ENCODE results near the gene CD4. TPM values are rescaled to one million over a fixed set of nuclear protein-coding genes. Genes with fewer than 3 reads are reported as not detected.

CD4 gene
- polyA plus RNA-seq, 1 of the 3 experiments (the other 2 are of a cell fraction) = 0.02 TPM

DNA sequence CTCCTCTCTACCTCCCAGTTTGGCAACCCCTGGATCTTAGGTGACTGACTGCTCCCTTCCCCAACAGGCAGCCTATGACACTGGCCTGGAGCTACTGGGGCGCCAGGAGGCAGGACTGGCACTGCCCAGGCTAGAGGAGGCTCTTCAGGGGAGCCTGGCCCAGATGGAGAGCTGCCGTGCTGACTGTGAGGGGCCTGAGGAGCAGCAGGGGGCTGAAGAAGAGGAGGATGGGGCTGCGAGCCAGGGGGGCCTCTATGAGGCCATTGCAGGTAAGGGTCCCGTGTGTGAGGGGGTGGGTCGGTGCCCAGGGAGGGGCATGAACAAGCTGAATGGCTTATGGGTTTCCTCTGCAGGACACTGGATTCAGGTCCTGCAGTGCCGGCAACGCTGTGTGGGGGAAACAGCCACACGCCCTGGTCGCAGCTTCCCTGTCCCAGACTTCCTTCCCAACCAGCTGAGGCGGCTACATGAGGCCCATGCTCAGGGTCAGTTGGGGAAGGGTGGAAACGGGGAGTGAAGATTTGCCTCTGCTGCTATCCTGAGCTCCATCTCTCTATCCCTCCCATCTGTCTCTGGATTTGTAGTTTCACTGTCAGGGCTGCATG is 41.1 kb downstream of the CD4 start:
- CTCF ChIA-PET = interaction anchor here (0.6 to 14.1 kb wide), 10 partner anchors 14 to 106 kb away, joined by 3 to 246 read pairs (median 4); partner anchors contain the start of genes CDCA3, COPS7A, GNB3 and MLF2
- no peak overlapping the region for H2AFZ ChIP-seq (ENCODE audit: low read depth)
- peaks cover 8% of the 10 kb centered on the region for H3F3A ChIP-seq (replicated peaks; ENCODE audit: insufficient read depth)

DNA sequence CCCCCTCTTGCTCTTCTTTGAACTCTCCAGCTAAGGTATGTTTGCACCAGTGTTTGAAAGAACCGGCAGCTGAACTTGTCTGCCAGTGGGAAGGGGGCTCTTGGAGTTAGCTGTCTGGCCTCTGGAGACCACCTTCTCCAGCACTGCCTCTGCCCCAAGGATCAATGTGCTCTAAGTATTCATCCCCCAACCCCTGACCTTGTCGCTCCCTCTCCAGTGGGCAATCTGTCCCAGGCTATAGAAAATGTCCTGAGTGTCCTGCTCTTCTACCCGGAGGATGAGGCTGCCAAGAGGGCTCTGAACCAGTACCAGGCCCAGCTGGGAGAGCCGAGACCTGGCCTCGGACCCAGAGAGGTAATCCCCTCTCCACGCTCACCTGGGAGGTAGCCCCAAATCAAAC is 41.7 kb downstream of the CD4 start:
- no peaks in the 10 kb centered on the region for H3K9me2 ChIP-seq
- H3K4me3 ChIP-seq (ENCODE audit: low read depth in 2 of 2, low read length in 1 of 2) = no peak overlapping the region
- peaks cover 5% of the 10 kb centered on the region for H3F3A ChIP-seq (replicated peaks; ENCODE audit: insufficient read depth)
- no peak for TF ChIP-seq SMC3 (IDR thresholded peaks at IDR 0.05; ENCODE audit: low read depth, low read length)
- TF ChIP-seq NFIC (IDR thresholded peaks at IDR 0.05; ENCODE audit: borderline replicate concordance) = no peak
- TF ChIP-seq POLR2AphosphoS5 (IDR thresholded peaks at IDR 0.05; ENCODE audit: low read depth, low read length) = no peak
- no peak for TF ChIP-seq RFX5 (IDR thresholded peaks at IDR 0.05; ENCODE audit: low read length)
- TF ChIP-seq SIN3A (IDR thresholded peaks at IDR 0.05; ENCODE audit: borderline replicate concordance, low read depth, low read length) = no peak
- TF ChIP-seq, protein P1, sequence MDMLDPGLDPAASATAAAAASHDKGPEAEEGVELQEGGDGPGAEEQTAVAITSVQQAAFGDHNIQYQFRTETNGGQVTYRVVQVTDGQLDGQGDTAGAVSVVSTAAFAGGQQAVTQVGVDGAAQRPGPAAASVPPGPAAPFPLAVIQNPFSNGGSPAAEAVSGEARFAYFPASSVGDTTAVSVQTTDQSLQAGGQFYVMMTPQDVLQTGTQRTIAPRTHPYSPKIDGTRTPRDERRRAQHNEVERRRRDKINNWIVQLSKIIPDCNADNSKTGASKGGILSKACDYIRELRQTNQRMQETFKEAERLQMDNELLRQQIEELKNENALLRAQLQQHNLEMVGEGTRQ (IDR thresholded peaks at IDR 0.05; ENCODE audit: borderline replicate concordance, low read depth, low read length) = no peak
- TF ChIP-seq TEAD4 (IDR thresholded peaks at IDR 0.05; ENCODE audit: borderline replicate concordance, insufficient read depth) = no peak
- no peaks in the 10 kb centered on the region for H3K27me3 ChIP-seq (ENCODE audit: insufficient read depth)
- no peak overlapping the region for H3K9ac ChIP-seq
- no peak for DNase-seq
- peaks cover 28 to 38% of the 10 kb centered on the region in 2 experiments for H3K36me3 ChIP-seq (replicated peaks in 1 of 2; ENCODE audit: control insufficient read depth in 1 of 2, insufficient read depth in 2 of 2, low read length in 1 of 2)
- H3K27ac ChIP-seq (ENCODE audit: low read depth in 2 of 2, low read length in 1 of 2) = no peak overlapping the region
- peaks cover 31% of the 10 kb centered on the region for H3K79me2 ChIP-seq (ENCODE audit: insufficient read depth)
- ChIA-PET CTCF (interaction anchor here (0.9 to 14.1 kb wide), 6 partner anchors 17 to 77 kb away, joined by 3 to 246 read pairs (median 46); partner anchors contain the start of genes CDCA3, GNB3, MLF2 and PTMS), POLR2A (interaction anchor here (4.0 kb wide), 1 partner anchor 21 kb away, joined by 25 read pairs; the partner anchor contains the start of genes CDCA3 and USP5)
- 0 out of 2 replicates have a peak, but pooled peaks cover 8% of the 10 kb centered on the region for H4K20me1 ChIP-seq (ENCODE audit: insufficient read depth)
- no peak overlapping the region for H3K4me2 ChIP-seq
- 100% methylated on average over 2 of the region's 6 CpGs for WGBS (ENCODE audit: low lambda C conversion rate)
- no peak overlapping the region for H2AFZ ChIP-seq (ENCODE audit: low read depth)
- H3K4me1 ChIP-seq (ENCODE audit: control insufficient read depth in 1 of 2, insufficient read depth in 2 of 2, low read depth in 1 of 2, low read length in 1 of 2) = peaks cover 5 to 23% of the 10 kb centered on the region in 2 experiments; a peak in 2 of 4 replicates
- H3K9me3 ChIP-seq = no peaks in the 10 kb centered on the region

More for the DNA sequence above, 41.1 kb downstream of the CD4 start:
- no peaks in the 10 kb centered on the region for H3K9me3 ChIP-seq
- peak overlapping the region in 1 of 2 experiments; percentile 93; a peak in 1 of 4 replicates for H3K27ac ChIP-seq (ENCODE audit: low read depth in 2 of 2, low read length in 1 of 2)
- H3K36me3 ChIP-seq (replicated peaks in 1 of 2; ENCODE audit: control insufficient read depth in 1 of 2, insufficient read depth in 2 of 2, low read length in 1 of 2) = peaks cover 26 to 38% of the 10 kb centered on the region in 2 experiments
- POLR2A ChIA-PET = interaction anchor here (2.0 to 7.0 kb wide), 3 partner anchors 10 to 77 kb away, joined by 5 to 46 read pairs (median 25); partner anchors contain the start of genes CDCA3, MLF2 and USP5
- WGBS (ENCODE audit: low lambda C conversion rate) = 90% methylated on average over 9 of the region's 11 CpGs
- H3K9ac ChIP-seq = no peak overlapping the region
- no peak for DNase-seq
- H3K27me3 ChIP-seq (ENCODE audit: insufficient read depth) = no peaks in the 10 kb centered on the region
- H3K79me2 ChIP-seq (ENCODE audit: insufficient read depth) = peaks cover 31% of the 10 kb centered on the region
- peak overlapping the region in 1 of 2 experiments; percentile 73; a peak in 2 of 4 replicates for H3K4me3 ChIP-seq (ENCODE audit: low read depth in 2 of 2, low read length in 1 of 2)
- H4K20me1 ChIP-seq (ENCODE audit: insufficient read depth) = 0 out of 2 replicates have a peak, but pooled peaks cover 6% of the 10 kb centered on the region
- peaks cover 10 to 28% of the 10 kb centered on the region in 2 experiments; a peak in 3 of 4 replicates for H3K4me1 ChIP-seq (ENCODE audit: control insufficient read depth in 1 of 2, insufficient read depth in 2 of 2, low read depth in 1 of 2, low read length in 1 of 2)
- H3K4me2 ChIP-seq = peak overlapping the region; percentile 94
- no peaks in the 10 kb centered on the region for H3K9me2 ChIP-seq
- TF ChIP-seq SMC3 (IDR thresholded peaks at IDR 0.05; ENCODE audit: low read depth, low read length) (no peak), RXRA (IDR thresholded peaks at IDR 0.05; ENCODE audit: borderline replicate concordance, low read depth) (no peak), EP300 (IDR thresholded peaks at IDR 0.05; ENCODE audit: borderline replicate concordance in 1 of 2, low read depth in 1 of 2, low read length in 1 of 2) (no peak), YY1 (IDR thresholded peaks at IDR 0.05; ENCODE audit: low read depth) (no peak), POLR2AphosphoS5 (IDR thresholded peaks at IDR 0.05; ENCODE audit: low read depth, low read length) (no peak), FOXM1 (IDR thresholded peaks at IDR 0.05; ENCODE audit: low read depth) (no peak)
- TF ChIP-seq, protein P1 (IDR thresholded peaks at IDR 0.05; ENCODE audit: borderline replicate concordance, low read depth, low read length) = no peak
- TF ChIP-seq, protein P2, sequence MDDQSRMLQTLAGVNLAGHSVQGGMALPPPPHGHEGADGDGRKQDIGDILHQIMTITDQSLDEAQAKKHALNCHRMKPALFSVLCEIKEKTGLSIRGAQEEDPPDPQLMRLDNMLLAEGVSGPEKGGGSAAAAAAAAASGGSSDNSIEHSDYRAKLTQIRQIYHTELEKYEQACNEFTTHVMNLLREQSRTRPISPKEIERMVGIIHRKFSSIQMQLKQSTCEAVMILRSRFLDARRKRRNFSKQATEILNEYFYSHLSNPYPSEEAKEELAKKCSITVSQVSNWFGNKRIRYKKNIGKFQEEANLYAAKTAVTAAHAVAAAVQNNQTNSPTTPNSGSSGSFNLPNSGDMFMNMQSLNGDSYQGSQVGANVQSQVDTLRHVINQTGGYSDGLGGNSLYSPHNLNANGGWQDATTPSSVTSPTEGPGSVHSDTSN (IDR thresholded peaks at IDR 0.05) = no peak
- TF ChIP-seq, protein P3, sequence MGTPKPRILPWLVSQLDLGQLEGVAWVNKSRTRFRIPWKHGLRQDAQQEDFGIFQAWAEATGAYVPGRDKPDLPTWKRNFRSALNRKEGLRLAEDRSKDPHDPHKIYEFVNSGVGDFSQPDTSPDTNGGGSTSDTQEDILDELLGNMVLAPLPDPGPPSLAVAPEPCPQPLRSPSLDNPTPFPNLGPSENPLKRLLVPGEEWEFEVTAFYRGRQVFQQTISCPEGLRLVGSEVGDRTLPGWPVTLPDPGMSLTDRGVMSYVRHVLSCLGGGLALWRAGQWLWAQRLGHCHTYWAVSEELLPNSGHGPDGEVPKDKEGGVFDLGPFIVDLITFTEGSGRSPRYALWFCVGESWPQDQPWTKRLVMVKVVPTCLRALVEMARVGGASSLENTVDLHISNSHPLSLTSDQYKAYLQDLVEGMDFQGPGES (IDR thresholded peaks at IDR 0.05; ENCODE audit: low read depth, low read length) = no peak
